ENCODE measurements around the gene APPL1. TPM values are rescaled to one million over a fixed set of nuclear protein-coding genes. Genes with fewer than 3 reads are reported as not detected.

APPL1 gene
- total and polyA plus RNA-seq, 2 of the 4 experiments (the other 2 are of a cell fraction), result 9.6 to 46.2 TPM

DNA sequence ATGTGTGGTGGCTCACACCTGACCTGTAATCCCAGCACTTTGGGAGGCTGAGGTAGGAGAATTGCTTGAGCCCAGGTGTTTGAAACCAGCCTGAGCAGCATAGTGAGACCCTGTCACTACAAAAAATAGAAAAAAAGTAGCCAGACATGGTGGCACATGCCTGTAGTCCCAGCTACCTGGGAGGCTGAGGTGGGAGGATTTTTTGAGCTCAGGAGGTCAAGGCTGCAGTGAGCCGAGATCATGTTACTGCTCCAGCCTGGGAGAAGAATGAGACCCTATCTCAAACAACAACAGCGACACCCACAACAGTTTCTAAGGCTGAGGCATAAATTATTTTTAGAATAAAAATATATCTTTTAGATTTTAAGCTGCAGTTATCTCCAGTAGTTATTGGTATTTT is 6.3 kb downstream of the APPL1 start:
- TF ChIP-seq MAZ (IDR thresholded peaks at IDR 0.05; ENCODE audit: borderline replicate concordance, low read depth, low read length) (no peak), BHLHE40 (IDR thresholded peaks at IDR 0.05; ENCODE audit: low read depth, low read length) (no peak), SMC3 (IDR thresholded peaks at IDR 0.05; ENCODE audit: low read depth, low read length) (no peak), FOS (IDR thresholded peaks at IDR 0.05; ENCODE audit: low read depth, low read length) (no peak), RFX5 (IDR thresholded peaks at IDR 0.05; ENCODE audit: low read depth, low read length) (no peak), RAD21 (IDR thresholded peaks at IDR 0.05; ENCODE audit: low read length) (no peak), MAFK (IDR thresholded peaks at IDR 0.05; ENCODE audit: low read depth, low read length) (no peak), CHD1 (IDR thresholded peaks at IDR 0.05; ENCODE audit: low read depth, low read length) (no peak), RCOR1 (IDR thresholded peaks at IDR 0.05; ENCODE audit: insufficient replicate concordance, low read length) (no peak), POLR2A (IDR thresholded peaks at IDR 0.05; ENCODE audit: low read depth, low read length) (no peak), MXI1 (IDR thresholded peaks at IDR 0.05; ENCODE audit: borderline replicate concordance, low read depth, low read length) (no peak), USF2 (IDR thresholded peaks at IDR 0.05; ENCODE audit: low read depth, low read length) (no peak), NFE2L2 (IDR thresholded peaks at IDR 0.05; ENCODE audit: low read depth, low read length) (no peak), CEBPB (IDR thresholded peaks at IDR 0.05; ENCODE audit: low read depth, low read length) (no peak)
- TF ChIP-seq, protein P1, sequence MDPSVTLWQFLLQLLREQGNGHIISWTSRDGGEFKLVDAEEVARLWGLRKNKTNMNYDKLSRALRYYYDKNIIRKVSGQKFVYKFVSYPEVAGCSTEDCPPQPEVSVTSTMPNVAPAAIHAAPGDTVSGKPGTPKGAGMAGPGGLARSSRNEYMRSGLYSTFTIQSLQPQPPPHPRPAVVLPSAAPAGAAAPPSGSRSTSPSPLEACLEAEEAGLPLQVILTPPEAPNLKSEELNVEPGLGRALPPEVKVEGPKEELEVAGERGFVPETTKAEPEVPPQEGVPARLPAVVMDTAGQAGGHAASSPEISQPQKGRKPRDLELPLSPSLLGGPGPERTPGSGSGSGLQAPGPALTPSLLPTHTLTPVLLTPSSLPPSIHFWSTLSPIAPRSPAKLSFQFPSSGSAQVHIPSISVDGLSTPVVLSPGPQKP (IDR thresholded peaks at IDR 0.05; ENCODE audit: borderline replicate concordance, low read depth, low read length), result no peak
- TF ChIP-seq, protein P2, sequence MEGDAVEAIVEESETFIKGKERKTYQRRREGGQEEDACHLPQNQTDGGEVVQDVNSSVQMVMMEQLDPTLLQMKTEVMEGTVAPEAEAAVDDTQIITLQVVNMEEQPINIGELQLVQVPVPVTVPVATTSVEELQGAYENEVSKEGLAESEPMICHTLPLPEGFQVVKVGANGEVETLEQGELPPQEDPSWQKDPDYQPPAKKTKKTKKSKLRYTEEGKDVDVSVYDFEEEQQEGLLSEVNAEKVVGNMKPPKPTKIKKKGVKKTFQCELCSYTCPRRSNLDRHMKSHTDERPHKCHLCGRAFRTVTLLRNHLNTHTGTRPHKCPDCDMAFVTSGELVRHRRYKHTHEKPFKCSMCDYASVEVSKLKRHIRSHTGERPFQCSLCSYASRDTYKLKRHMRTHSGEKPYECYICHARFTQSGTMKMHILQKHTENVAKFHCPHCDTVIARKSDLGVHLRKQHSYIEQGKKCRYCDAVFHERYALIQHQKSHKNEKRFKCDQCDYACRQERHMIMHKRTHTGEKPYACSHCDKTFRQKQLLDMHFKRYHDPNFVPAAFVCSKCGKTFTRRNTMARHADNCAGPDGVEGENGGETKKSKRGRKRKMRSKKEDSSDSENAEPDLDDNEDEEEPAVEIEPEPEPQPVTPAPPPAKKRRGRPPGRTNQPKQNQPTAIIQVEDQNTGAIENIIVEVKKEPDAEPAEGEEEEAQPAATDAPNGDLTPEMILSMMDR (conservative IDR thresholded peaks at IDR 0.05; ENCODE audit: low read depth, low read length), result no peak
- H3K23ac ChIP-seq (ENCODE audit: low read depth, low read length), result no peak overlapping the region
- in situ Hi-C loops (cut with MboI; ENCODE audit: low sequenced_read_pairs) (no loop called here), intact Hi-C loops (cut with micrococcal nuclease) (no loop called here), dilution Hi-C loops (cut with HindIII; ENCODE audit: low sequenced_read_pairs, unreplicated experiment) (no loop called here)
- H3K36me3 ChIP-seq (ENCODE audit: control insufficient read depth, insufficient read depth, low read length), result peaks cover 6% of the 10 kb centered on the region
- H3K4ac ChIP-seq (ENCODE audit: low read depth, low read length), result no peak overlapping the region
- H3K9me1 ChIP-seq (ENCODE audit: insufficient read depth, low read length), result peaks cover 5% of the 10 kb centered on the region; the same call in 1 of the 2 replicates
- no CpG with 5 or more reads among the region's 2 CpGs for WGBS, 2 experiments (ENCODE audit: extremely low coverage in 2 of 2, insufficient read length in 1 of 2)
- H3K9ac ChIP-seq (ENCODE audit: low read depth, low read length), result no peak overlapping the region
- peaks cover 2% of the 10 kb centered on the region; the same call in 1 of the 2 replicates for H3K4me1 ChIP-seq (ENCODE audit: control insufficient read depth, insufficient read depth, low read length)
- no peak overlapping the region for H2AK5ac ChIP-seq (ENCODE audit: low read depth, low read length)
- H2BK5ac ChIP-seq (ENCODE audit: low read depth, low read length, poor library complexity, severe bottlenecking), result no peak overlapping the region
- no peak overlapping the region for H3K27ac ChIP-seq (ENCODE audit: insufficient read depth, low read length)
- no peak overlapping the region for H4K8ac ChIP-seq (ENCODE audit: low read depth in 2 of 2, low read length in 2 of 2)
- BruUV-seq (replicated peaks), result no TSS peak
- ChIA-PET CTCF (interaction anchor here (0.6 to 1.2 kb wide), 3 partner anchors 11 to 337 kb away, joined by 3 to 5 read pairs (median 4); no protein-coding TSS in a partner anchor), POLR2A (ENCODE audit: unreplicated experiment) (no interaction called here)
- peaks cover 13% of the 10 kb centered on the region for H4K20me1 ChIP-seq (ENCODE audit: insufficient read depth, low read length)
- no peaks in the 10 kb centered on the region for H3K27me3 ChIP-seq (ENCODE audit: control insufficient read depth, insufficient read depth, low read length)
- H3K9me3 ChIP-seq (ENCODE audit: control insufficient read depth, insufficient read depth, low read length), result no peaks in the 10 kb centered on the region
- no peak overlapping the region for H4K5ac ChIP-seq (ENCODE audit: low read depth, low read length)
- H2AK9ac ChIP-seq (replicated peaks; ENCODE audit: low read depth, low read length, poor library complexity), result no peak overlapping the region
- H3K14ac ChIP-seq (replicated peaks; ENCODE audit: low read depth, low read length), result no peak overlapping the region
- no peak overlapping the region for H2AFZ ChIP-seq (replicated peaks; ENCODE audit: low read length, poor library complexity)
- H2BK15ac ChIP-seq (ENCODE audit: low read depth, low read length), result no peak overlapping the region
- no peak overlapping the region for H3K4me2 ChIP-seq (ENCODE audit: low read depth, low read length)
- DNase-seq, result no peak
- H2BK120ac ChIP-seq (ENCODE audit: low read depth, low read length), result no peak overlapping the region
- no peak overlapping the region for H4K91ac ChIP-seq (ENCODE audit: insufficient read depth, low read depth, low read length)
- no peak for ATAC-seq (ENCODE audit: low read depth)
- H3K56ac ChIP-seq (ENCODE audit: extremely low read depth, insufficient read depth, low read length), result no peak overlapping the region
- no peak overlapping the region for H3K18ac ChIP-seq (ENCODE audit: low read depth, low read length)
- no peak overlapping the region for H3K4me3 ChIP-seq (ENCODE audit: insufficient read depth, low read depth, low read length)
- H2BK20ac ChIP-seq (ENCODE audit: low read depth, low read length), result no peak overlapping the region
- peaks cover 14 to 49% of the 10 kb centered on the region in 2 experiments for H3K79me1 ChIP-seq (ENCODE audit: low read depth in 1 of 2, low read length in 2 of 2)

All from IMR-90 (cell line).